ENCODE measurements around the gene TANC1. TPM values are rescaled to one million over a fixed set of nuclear protein-coding genes. Genes with fewer than 3 reads are reported as not detected.

TANC1 gene
- total and polyA plus RNA-seq, 12 donors: 17.8 to 90.5 (median 70.0) TPM

DNA sequence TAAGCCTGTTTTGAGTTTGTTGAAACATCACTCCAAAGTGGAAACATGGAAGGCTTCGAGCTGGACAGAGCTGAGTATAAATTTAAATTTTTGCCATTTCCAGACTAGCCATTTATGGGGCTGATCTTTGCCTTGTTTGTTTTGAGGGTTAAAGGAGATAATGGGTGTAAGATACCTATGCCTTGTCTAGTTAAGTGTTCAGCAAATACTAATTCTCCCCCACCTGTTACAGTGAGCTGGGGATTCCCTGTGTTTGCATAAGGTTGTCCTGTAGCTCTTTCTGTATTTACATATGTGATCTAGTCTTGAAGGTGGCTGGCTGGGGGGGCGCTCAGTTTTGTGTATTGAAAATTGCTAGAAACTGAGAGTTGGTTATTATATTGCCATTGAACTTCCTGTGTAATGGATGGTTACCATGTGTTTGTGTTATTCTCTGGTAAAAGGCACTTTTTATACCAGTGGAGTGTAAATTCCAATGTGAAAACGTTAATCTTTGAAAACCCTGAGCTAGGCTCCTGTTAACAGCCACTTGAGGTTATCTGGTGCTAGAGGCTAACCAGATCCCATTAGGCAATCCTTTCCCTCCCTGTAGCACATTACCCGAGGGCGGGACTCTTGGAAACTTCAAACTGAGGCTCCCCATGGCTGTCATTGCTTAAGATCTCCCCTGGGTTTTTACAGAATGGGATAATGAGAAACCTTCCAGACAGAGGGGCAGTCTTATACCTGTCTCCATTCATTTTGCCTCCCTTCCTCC is 26.7 kb downstream of the TANC1 start:
- peak; percentile 74 to 95 (median 89) for ATAC-seq

DNA sequence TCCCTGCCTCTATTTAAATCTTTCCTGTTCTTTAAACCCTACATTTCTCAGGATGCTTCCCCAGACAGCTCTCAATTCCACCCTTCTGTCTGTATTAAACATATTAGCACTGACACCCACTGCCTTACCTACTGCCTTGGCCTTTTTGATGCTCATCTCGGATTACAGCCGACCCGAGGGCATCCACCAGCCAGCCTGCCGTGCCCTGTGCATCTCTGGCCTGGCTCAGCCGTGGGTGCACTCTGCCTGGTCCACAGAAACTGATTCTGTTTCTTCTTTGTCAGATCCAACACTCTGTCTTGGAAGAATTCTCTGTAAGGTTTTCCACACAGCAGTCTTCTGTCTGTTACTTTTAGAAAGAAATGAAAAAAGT is 27.2 kb downstream of the TANC1 start:
- Histone ChIP-seq H3K36me3 (no peaks in the 10 kb centered on the region), H3K27ac (peak overlapping the region in 7 of 10 donors; percentile 6 to 59 (median 46)), H3K9me3 (no peaks in the 10 kb centered on the region), H3K27me3 (no peaks in the 10 kb centered on the region), H3K4me3 (no peak overlapping the region), H3K4me1 (peaks cover 8 to 87% (median 67%) of the 10 kb centered on the region in 9 donors)
- ATAC-seq (peak in 5 of 8 donors; percentile 14 to 33 (median 31)), DNase-seq (no peak)
- 52 to 57% methylated on average over 5 of the region's 5 CpGs for WGBS, 2 donors
- intact Hi-C loops (cut with DNase I): no loop called here
- TF ChIP-seq, protein P1, sequence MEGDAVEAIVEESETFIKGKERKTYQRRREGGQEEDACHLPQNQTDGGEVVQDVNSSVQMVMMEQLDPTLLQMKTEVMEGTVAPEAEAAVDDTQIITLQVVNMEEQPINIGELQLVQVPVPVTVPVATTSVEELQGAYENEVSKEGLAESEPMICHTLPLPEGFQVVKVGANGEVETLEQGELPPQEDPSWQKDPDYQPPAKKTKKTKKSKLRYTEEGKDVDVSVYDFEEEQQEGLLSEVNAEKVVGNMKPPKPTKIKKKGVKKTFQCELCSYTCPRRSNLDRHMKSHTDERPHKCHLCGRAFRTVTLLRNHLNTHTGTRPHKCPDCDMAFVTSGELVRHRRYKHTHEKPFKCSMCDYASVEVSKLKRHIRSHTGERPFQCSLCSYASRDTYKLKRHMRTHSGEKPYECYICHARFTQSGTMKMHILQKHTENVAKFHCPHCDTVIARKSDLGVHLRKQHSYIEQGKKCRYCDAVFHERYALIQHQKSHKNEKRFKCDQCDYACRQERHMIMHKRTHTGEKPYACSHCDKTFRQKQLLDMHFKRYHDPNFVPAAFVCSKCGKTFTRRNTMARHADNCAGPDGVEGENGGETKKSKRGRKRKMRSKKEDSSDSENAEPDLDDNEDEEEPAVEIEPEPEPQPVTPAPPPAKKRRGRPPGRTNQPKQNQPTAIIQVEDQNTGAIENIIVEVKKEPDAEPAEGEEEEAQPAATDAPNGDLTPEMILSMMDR (IDR thresholded peaks at IDR 0.05): no peak

More for the DNA sequence above, 26.7 kb downstream of the TANC1 start:
- Histone ChIP-seq H3K4me1 (peaks cover 8 to 87% (median 73%) of the 10 kb centered on the region in 9 donors), H3K27ac (peak overlapping the region in 7 of 10 donors; percentile 6 to 59 (median 46)), H3K36me3 (no peaks in the 10 kb centered on the region), H3K4me3 (no peak overlapping the region), H3K9me3 (no peaks in the 10 kb centered on the region), H3K27me3 (no peaks in the 10 kb centered on the region)
- WGBS, 2 donors: 38 to 54% methylated on average over 5 of the region's 5 CpGs
- TF ChIP-seq, protein P1 (IDR thresholded peaks at IDR 0.05): no peak
- DNase-seq: peak in 1 of 2 donors; percentile 34
- intact Hi-C loops (cut with DNase I): no loop called here

DNA sequence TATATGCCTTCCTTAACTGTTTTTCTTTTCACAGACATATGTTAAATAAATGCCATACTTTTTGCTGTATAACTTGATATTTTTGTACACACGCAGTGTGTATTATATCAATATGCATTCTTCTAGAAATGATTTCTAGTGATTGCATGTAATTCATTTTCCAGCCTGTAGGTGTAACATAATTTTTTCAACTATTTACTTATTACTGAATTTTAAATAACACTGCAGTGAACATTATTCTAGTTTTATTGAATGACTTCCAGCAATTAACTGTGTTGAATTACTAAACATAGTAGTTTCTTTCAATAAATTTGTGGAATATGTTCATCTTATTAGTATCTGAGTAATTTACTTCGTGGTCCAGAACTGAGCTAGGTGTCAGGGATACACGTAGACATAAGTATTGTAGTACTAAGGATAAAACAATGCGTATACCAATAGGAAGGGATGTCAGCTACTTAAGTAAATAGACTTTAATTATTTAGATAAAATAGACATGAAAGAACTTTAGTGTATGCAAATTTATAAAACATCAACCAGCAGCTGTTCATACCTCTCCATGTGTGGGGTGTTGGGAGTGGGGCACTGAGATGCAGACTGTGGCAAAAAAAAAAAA is 28.0 kb downstream of the TANC1 start:
- Histone ChIP-seq H3K27ac (peak overlapping the region in 1 of 10 donors; percentile 59), H3K36me3 (peaks cover 0 to 8% (median 0%) of the 10 kb centered on the region in 9 donors), H3K4me1 (peaks cover 8 to 90% (median 68%) of the 10 kb centered on the region in 9 donors), H3K4me3 (no peak overlapping the region), H3K27me3 (no peaks in the 10 kb centered on the region), H3K9me3 (no peaks in the 10 kb centered on the region)
- no peak for ATAC-seq
- intact Hi-C loops (cut with DNase I): no loop called here
- TF ChIP-seq, protein P1 (IDR thresholded peaks at IDR 0.05): peak in 8 of 9 donors; percentile 14 to 51 (median 32)
- 89 to 92% methylated on average over 4 of the region's 4 CpGs for whole genome bisulfite sequencing, 2 donors
- DNase-seq: no peak

DNA sequence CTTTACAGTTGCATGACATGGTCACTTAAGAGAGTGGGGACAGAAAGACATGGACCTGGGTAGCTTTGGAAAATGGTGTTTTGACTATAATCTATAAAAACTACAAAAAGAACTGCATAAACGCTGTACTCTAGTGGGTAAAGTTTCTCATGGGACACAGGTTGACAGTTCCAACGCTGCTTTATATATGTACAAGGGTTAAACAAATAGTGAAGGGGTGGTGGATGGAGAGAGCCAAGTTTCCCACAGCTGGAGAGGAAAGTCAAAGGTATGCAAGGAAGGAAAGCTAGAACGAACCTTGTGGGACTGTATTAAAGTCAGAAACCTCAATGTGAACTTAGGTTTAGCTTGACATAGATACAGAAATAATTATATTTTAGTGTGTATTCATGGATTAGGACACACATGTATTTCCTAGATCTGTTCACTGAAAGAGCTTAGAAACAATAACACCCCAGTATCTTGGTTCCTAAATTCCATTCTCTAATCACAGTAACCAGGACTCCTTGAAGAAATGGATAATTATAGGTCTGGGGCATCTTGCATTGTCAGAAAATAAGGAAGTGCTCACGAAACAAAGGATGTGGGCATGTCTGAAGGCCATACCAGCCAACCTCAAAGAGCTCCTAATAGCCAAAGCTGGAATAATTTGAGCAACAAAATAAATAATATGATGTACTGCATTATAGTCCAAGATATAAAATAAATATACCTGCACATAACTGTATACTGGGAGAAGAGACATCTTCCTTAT is 28.8 kb downstream of the TANC1 start:
- no peak for ATAC-seq
- 45% methylated on average over 4 of the region's 4 CpGs for WGBS, 2 donors
- TF ChIP-seq, protein P1 (IDR thresholded peaks at IDR 0.05): no peak
- no peak for DNase-seq
- peak overlapping the region in 1 of 10 donors; percentile 9 for H3K27ac ChIP-seq
- H3K36me3 ChIP-seq: peaks cover 0 to 14% (median 6%) of the 10 kb centered on the region in 9 donors
- peaks cover 8 to 94% (median 71%) of the 10 kb centered on the region in 9 donors for H3K4me1 ChIP-seq
- intact Hi-C loops (cut with DNase I): no loop called here
- no peaks in the 10 kb centered on the region for H3K27me3 ChIP-seq
- no peak overlapping the region for H3K4me3 ChIP-seq
- H3K9me3 ChIP-seq: no peaks in the 10 kb centered on the region
